ENCODE results near the gene CAPN11.
A peak's percentile ranks its signal among the peaks of the same experiment; 100 is the strongest.

The CAPN11 gene

DNA sequence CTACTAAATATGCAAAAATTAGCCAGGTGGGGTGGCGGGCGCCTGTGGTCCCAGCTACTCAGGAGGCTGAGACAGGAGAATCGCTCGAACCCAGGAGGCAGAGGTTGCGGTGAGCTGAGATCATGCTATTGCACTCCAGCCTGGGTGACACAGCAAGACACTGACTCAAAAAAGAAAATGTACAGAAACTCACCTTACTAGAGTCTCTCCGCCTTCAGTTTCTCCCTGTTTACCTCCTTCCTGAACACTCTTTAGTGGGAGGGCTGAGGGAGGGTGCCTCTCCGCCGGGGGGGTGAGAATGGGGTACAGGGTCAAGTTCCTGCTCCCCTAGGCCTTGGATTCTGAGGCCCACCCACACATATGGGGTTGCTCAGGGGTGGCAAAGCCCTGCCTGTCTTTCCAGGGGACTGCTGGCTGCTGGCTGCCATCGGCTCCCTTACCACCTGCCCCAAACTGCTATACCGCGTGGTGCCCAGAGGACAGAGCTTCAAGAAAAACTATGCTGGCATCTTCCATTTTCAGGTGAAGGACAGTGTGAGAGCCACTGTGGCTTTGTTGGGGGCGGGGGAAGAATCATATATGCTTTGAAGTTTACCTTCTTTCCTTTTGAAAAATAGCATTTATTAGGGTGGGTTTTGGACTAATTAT is 13.4 kb downstream of the CAPN11 start:
- TF ChIP-seq EZH2 (IDR thresholded peaks at IDR 0.05; ENCODE audit: borderline replicate concordance, low read depth, low read length, severe bottlenecking) (no peak), CTCF (IDR thresholded peaks at IDR 0.05; ENCODE audit: borderline replicate concordance, extremely low read depth, low read length, poor library complexity, severe bottlenecking) (no peak)
- no peak overlapping the region for H2AFZ ChIP-seq (ENCODE audit: low read depth, low read length)
- peaks cover 2% of the 10 kb centered on the region for H3K27me3 ChIP-seq (ENCODE audit: insufficient read depth, low read length, poor library complexity)
- ATAC-seq (ENCODE audit: insufficient read depth, low read depth) = no peak
- H3K9me3 ChIP-seq (ENCODE audit: insufficient read depth, low read length, severe bottlenecking) = no peaks in the 10 kb centered on the region
- no peaks in the 10 kb centered on the region for H4K20me1 ChIP-seq (ENCODE audit: insufficient read depth, low read length)
- no peak overlapping the region for H3K4me2 ChIP-seq (ENCODE audit: insufficient read depth, low read length)
- no peaks in the 10 kb centered on the region for H3K79me2 ChIP-seq (ENCODE audit: insufficient read depth, low read length)
- no peak overlapping the region for H3K4me3 ChIP-seq (ENCODE audit: low read depth in 1 of 2, low read length in 2 of 2)
- peaks cover 2% of the 10 kb centered on the region; the same call in 1 of the 2 replicates for H3K4me1 ChIP-seq (ENCODE audit: insufficient read depth, low read length)
- DNase-seq = no peak
- H3K9ac ChIP-seq (ENCODE audit: low read depth, low read length) = no peak overlapping the region
- no peak overlapping the region for H3K27ac ChIP-seq (ENCODE audit: low read length)
- no peaks in the 10 kb centered on the region for H3K36me3 ChIP-seq (ENCODE audit: insufficient read depth, low read length)

DNA sequence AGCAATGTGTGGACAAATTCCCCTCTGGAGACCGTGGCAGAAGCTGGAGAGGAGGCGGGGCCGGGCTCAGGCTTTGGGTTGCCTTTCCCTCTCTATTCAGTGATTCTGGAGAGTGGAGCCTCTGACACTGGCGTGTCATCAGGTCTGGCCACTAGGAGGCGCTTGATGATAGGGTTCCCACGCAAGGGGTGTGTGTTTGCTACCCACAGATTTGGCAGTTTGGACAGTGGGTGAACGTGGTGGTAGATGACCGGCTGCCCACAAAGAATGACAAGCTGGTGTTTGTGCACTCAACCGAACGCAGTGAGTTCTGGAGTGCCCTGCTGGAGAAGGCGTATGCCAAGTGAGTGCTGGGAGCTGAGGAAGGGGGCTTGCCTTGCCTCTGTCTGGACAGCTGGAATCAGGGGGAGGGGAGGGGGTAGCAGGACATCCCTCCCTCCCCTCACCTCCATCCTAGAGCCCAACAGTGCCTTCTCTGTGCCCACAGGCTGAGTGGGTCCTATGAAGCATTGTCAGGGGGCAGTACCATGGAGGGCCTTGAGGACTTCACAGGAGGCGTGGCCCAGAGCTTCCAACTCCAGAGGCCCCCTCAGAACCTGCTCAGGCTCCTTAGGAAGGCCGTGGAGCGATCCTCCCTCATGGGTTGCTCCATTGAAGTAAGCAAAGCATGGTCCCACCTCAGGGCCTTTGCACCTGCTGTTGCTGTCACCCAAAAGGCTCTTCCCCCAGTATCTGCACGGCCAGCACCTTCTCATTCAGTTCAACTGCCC is 14.3 kb downstream of the CAPN11 start:
- peak; percentile 76 for DNase-seq

GRCh38 chr6:44176130-44176761 is 17.6 kb downstream of the CAPN11 start:
- no peak for ATAC-seq (ENCODE audit: insufficient read depth, low read depth)
- H4K20me1 ChIP-seq (ENCODE audit: insufficient read depth, low read length) = no peaks in the 10 kb centered on the region
- H3K9me3 ChIP-seq (ENCODE audit: insufficient read depth, low read length, severe bottlenecking) = no peaks in the 10 kb centered on the region
- H3K27ac ChIP-seq (ENCODE audit: low read length) = no peak overlapping the region
- H3K4me2 ChIP-seq (ENCODE audit: insufficient read depth, low read length) = no peak overlapping the region
- TF ChIP-seq CTCF (IDR thresholded peaks at IDR 0.05; ENCODE audit: borderline replicate concordance, extremely low read depth, low read length, poor library complexity, severe bottlenecking) = no peak
- no peak for TF ChIP-seq EZH2 (IDR thresholded peaks at IDR 0.05; ENCODE audit: borderline replicate concordance, low read depth, low read length, severe bottlenecking)
- H2AFZ ChIP-seq (ENCODE audit: low read depth, low read length) = no peak overlapping the region
- no peak overlapping the region for H3K4me3 ChIP-seq (ENCODE audit: low read depth in 1 of 2, low read length in 2 of 2)
- H3K4me1 ChIP-seq (ENCODE audit: insufficient read depth, low read length) = peaks cover 3% of the 10 kb centered on the region; the same call in 1 of the 2 replicates
- DNase-seq = no peak
- H3K36me3 ChIP-seq (ENCODE audit: insufficient read depth, low read length) = no peaks in the 10 kb centered on the region
- H3K27me3 ChIP-seq (ENCODE audit: insufficient read depth, low read length, poor library complexity) = no peaks in the 10 kb centered on the region
- H3K9ac ChIP-seq (ENCODE audit: low read depth, low read length) = no peak overlapping the region
- H3K79me2 ChIP-seq (ENCODE audit: insufficient read depth, low read length) = no peaks in the 10 kb centered on the region

More for the DNA sequence above, 14.3 kb downstream of the CAPN11 start:
- Histone ChIP-seq H3K36me3 (ENCODE audit: insufficient read depth, low read length) (no peaks in the 10 kb centered on the region), H3K79me2 (ENCODE audit: insufficient read depth, low read length) (no peaks in the 10 kb centered on the region), H3K4me1 (ENCODE audit: insufficient read depth, low read length) (peaks cover 3% of the 10 kb centered on the region; the same call in 1 of the 2 replicates), H3K4me2 (ENCODE audit: insufficient read depth, low read length) (no peak overlapping the region), H3K9me3 (ENCODE audit: insufficient read depth, low read length, severe bottlenecking) (no peaks in the 10 kb centered on the region), H3K9ac (ENCODE audit: low read depth, low read length) (no peak overlapping the region), H2AFZ (ENCODE audit: low read depth, low read length) (no peak overlapping the region), H3K27ac (ENCODE audit: low read length) (no peak overlapping the region), H3K4me3 (ENCODE audit: low read depth in 1 of 2, low read length in 2 of 2) (no peak overlapping the region), H3K27me3 (ENCODE audit: insufficient read depth, low read length, poor library complexity) (peaks cover 2% of the 10 kb centered on the region), H4K20me1 (ENCODE audit: insufficient read depth, low read length) (no peaks in the 10 kb centered on the region)
- ATAC-seq (ENCODE audit: insufficient read depth, low read depth) = peak; percentile 94
- TF ChIP-seq EZH2 (IDR thresholded peaks at IDR 0.05; ENCODE audit: borderline replicate concordance, low read depth, low read length, severe bottlenecking) (no peak), CTCF (IDR thresholded peaks at IDR 0.05; ENCODE audit: borderline replicate concordance, extremely low read depth, low read length, poor library complexity, severe bottlenecking) (peak; percentile 93)

Data from DND-41 (cell line).